Loucy (cell line): ENCODE data around the gene PARP3.

Source experiments
- EZH2phosphoT487 ChIP-seq: fragments of 200-600 bp; IDR thresholded peaks from 2 replicates; pipeline ENCODE4 v1.6.1; 2018; ENCODE audit warnings: antibody characterized with exemption, mild to moderate bottlenecking, moderate library complexity, borderline replicate concordance
- TF ChIP-seq, protein P1 (sequence below): fragments of 200-600 bp; sonication (generic); conservative IDR thresholded peaks from 2 replicates; pipeline ENCODE4 v1.5.1; 2014; ENCODE audit warnings: mild to moderate bottlenecking, antibody characterized with exemption, low read length

- TF ChIP-seq, protein P1, sequence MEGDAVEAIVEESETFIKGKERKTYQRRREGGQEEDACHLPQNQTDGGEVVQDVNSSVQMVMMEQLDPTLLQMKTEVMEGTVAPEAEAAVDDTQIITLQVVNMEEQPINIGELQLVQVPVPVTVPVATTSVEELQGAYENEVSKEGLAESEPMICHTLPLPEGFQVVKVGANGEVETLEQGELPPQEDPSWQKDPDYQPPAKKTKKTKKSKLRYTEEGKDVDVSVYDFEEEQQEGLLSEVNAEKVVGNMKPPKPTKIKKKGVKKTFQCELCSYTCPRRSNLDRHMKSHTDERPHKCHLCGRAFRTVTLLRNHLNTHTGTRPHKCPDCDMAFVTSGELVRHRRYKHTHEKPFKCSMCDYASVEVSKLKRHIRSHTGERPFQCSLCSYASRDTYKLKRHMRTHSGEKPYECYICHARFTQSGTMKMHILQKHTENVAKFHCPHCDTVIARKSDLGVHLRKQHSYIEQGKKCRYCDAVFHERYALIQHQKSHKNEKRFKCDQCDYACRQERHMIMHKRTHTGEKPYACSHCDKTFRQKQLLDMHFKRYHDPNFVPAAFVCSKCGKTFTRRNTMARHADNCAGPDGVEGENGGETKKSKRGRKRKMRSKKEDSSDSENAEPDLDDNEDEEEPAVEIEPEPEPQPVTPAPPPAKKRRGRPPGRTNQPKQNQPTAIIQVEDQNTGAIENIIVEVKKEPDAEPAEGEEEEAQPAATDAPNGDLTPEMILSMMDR: no peak
- TF ChIP-seq EZH2phosphoT487: no peak
Measured at GRCh38 chr3:51944451-51945021, 2.4 kb downstream of the PARP3 start.
